Measurements from ENCODE around the gene PTPRH. TPM values are rescaled to one million over a fixed set of nuclear protein-coding genes. Genes with fewer than 3 reads are reported as not detected.

The PTPRH gene
- total and polyA plus RNA-seq, 2 donors (not counting 1 experiment from before 2014, with no cell fraction given) = not detected

DNA sequence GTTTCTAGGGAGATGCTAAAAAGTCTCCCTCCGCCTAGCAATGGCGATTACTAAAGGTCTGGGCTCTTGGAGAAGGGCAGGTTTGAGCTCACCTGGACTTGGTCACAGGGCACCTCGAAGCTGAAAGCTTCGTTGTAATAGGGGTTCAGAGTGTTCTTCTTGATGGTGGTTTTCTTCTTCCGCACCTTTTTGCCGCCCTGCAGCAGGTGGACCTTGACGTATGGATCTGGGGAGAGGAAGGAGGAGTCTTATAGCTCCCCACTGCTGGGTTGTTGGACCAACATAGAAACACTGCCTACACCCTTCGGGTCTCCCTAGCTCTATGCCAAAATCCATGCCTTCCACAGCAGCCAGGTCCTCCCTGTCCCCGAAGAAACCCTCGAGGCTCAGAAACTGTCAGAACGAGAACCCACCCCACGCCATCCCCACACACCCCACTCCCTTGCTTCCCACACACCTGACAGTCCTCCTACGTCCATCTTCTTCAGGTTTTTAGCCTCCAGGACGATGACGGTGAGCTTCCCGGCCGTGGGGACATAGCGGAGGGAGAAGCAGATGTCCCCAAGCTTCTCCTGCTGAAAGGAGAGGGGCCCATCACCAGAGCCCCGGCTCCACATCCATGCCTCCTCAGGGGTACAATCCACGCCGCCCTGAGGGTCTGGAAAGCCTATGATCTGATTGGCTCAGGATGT, 34.7 kb downstream of the PTPRH start:
- ChIA-PET POLR2A (interaction anchor here (0.8 kb wide), 1 partner anchor 210 kb away, joined by 3 read pairs; the partner anchor contains the start of gene TMEM238), CTCF (interaction anchor here (0.5 kb wide), 1 partner anchor 402 kb away, joined by 3 read pairs; no protein-coding TSS in a partner anchor)
- H3K27ac Mint-ChIP-seq = no peak overlapping the region
- TF ChIP-seq, protein P1, sequence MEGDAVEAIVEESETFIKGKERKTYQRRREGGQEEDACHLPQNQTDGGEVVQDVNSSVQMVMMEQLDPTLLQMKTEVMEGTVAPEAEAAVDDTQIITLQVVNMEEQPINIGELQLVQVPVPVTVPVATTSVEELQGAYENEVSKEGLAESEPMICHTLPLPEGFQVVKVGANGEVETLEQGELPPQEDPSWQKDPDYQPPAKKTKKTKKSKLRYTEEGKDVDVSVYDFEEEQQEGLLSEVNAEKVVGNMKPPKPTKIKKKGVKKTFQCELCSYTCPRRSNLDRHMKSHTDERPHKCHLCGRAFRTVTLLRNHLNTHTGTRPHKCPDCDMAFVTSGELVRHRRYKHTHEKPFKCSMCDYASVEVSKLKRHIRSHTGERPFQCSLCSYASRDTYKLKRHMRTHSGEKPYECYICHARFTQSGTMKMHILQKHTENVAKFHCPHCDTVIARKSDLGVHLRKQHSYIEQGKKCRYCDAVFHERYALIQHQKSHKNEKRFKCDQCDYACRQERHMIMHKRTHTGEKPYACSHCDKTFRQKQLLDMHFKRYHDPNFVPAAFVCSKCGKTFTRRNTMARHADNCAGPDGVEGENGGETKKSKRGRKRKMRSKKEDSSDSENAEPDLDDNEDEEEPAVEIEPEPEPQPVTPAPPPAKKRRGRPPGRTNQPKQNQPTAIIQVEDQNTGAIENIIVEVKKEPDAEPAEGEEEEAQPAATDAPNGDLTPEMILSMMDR (IDR thresholded peaks at IDR 0.05) = no peak
- no peak for TF ChIP-seq EZH2 (IDR thresholded peaks at IDR 0.05; ENCODE audit: borderline replicate concordance, insufficient read depth, low read depth, low read length, poor library complexity, severe bottlenecking)
- no peak for DNase-seq
- H2AFZ ChIP-seq (ENCODE audit: insufficient read depth, low read depth, low read length, poor library complexity, severe bottlenecking) = no peak overlapping the region
- H3K27me3 ChIP-seq (replicated peaks in 1 of 4; ENCODE audit: control extremely low read depth in 1 of 4, control insufficient read depth in 3 of 4, insufficient read depth in 4 of 4, low read length in 3 of 4) = peaks cover 0 to 93% (median 48%) of the 10 kb centered on the region in 4 experiments
- no peak overlapping the region for H3K27ac ChIP-seq (ENCODE audit: low read length in 2 of 2)
- peaks cover 0 to 52% (median 14%) of the 10 kb centered on the region in 3 donors for H3K9me3 ChIP-seq (ENCODE audit: control extremely low read depth in 1 of 3, control insufficient read depth in 2 of 3, insufficient read depth in 1 of 3, low read length in 2 of 3)
- ATAC-seq (ENCODE audit: low read depth) = no peak
- no peaks in the 10 kb centered on the region for H3K36me3 ChIP-seq (replicated peaks in 1 of 2; ENCODE audit: control extremely low read depth in 1 of 2, control insufficient read depth in 1 of 2, extremely low read depth in 1 of 2, insufficient read depth in 2 of 2, low read length in 1 of 2)
- intact Hi-C loops (cut with micrococcal nuclease) = no loop called here
- peak overlapping the region in 1 of 5 experiments; percentile 49 for H3K4me3 ChIP-seq (ENCODE audit: control extremely low read depth in 1 of 5, extremely low read depth in 1 of 5, insufficient read depth in 1 of 5, low read depth in 2 of 5, low read length in 4 of 5)
- H3K79me2 ChIP-seq (ENCODE audit: control insufficient read depth, insufficient read depth, low read length) = no peaks in the 10 kb centered on the region
- peak overlapping the region; percentile 85 for H3K4me2 ChIP-seq (replicated peaks; ENCODE audit: low read depth, low read length, poor library complexity, severe bottlenecking)
- H3K9me3 Mint-ChIP-seq (ENCODE audit: insufficient read depth) = no peaks in the 10 kb centered on the region
- no peaks in the 10 kb centered on the region for H4K20me1 ChIP-seq (ENCODE audit: control insufficient read depth, insufficient read depth, low read length, poor library complexity, severe bottlenecking)
- peak overlapping the region; percentile 56 for H3K9ac ChIP-seq (ENCODE audit: low read length)
- H3K4me3 Mint-ChIP-seq = peak overlapping the region; percentile 69
- peaks cover 30% of the 10 kb centered on the region for H3K4me1 Mint-ChIP-seq
- peaks cover 31 to 42% of the 10 kb centered on the region in 2 donors for H3K4me1 ChIP-seq (ENCODE audit: control insufficient read depth in 2 of 2, insufficient read depth in 2 of 2, low read length in 2 of 2)
- H3K27me3 Mint-ChIP-seq = peaks cover 69% of the 10 kb centered on the region
- 79% methylated on average over 17 of the region's 21 CpGs for WGBS (ENCODE audit: insufficient coverage)

Measured in B cell (primary cell).